Cardiac fibroblast (primary cell): ENCODE measurements around the gene NOG.

Source experiments
- DNase-seq, 2 donors: peaks; one replicate each; pipeline versions ENCODE4 v3.0.0 to v3.0.0-alpha.2; 2010; ENCODE audit warnings: low read depth in 2 of 2
- H3K4me3 ChIP-seq, 2 donors: replicated peaks in 1 of 2; 1 replicate in 1 of 2; 2 replicates in 1 of 2; pipeline ENCODE4 v1.5.1; 2011; ENCODE audit warnings: low read depth in 2 of 2, low read length in 2 of 2, mild to moderate bottlenecking in 2 of 2, moderate library complexity in 1 of 2
- CTCF ChIP-seq: IDR thresholded peaks from one replicate; pipeline ENCODE4 v1.5.1; 2011; ENCODE audit warnings: low read depth, mild to moderate bottlenecking, low read length, inconsistent platforms

Gene NOG

GRCh38 chr17:56570199-56570598 lies 23.3 kb upstream of the NOG start:
- no peak for TF ChIP-seq CTCF
- H3K4me3 ChIP-seq, result no peak overlapping the region
- DNase-seq, result no peak

- H3K4me3 ChIP-seq, result no peak overlapping the region
- no peak for DNase-seq
- TF ChIP-seq CTCF, result no peak
Measured at GRCh38 chr17:56571456-56571855, 22.0 kb upstream of the NOG start.

GRCh38 chr17:56577190-56577842 lies 16.2 kb upstream of the NOG start:
- no peak overlapping the region for H3K4me3 ChIP-seq

GRCh38 chr17:56577843-56578204 lies 15.7 kb upstream of the NOG start:
- H3K4me3 ChIP-seq, result no peak overlapping the region
- TF ChIP-seq CTCF, result no peak
- DNase-seq, result no peak

More at GRCh38 chr17:56577190-56577842, 16.2 kb upstream of the NOG start:
- DNase-seq, result no peak
- no peak for TF ChIP-seq CTCF

- TF ChIP-seq CTCF, result no peak
- H3K4me3 ChIP-seq, result no peak overlapping the region
- DNase-seq, result no peak
Measured at GRCh38 chr17:56581635-56582627, 11.6 kb upstream of the NOG start.

- no peak overlapping the region for H3K4me3 ChIP-seq
- no peak for TF ChIP-seq CTCF
- no peak for DNase-seq
Measured at GRCh38 chr17:56583772-56584171, 9.7 kb upstream of the NOG start.
